Measurements from ENCODE around the gene TCEA2. TPM values are rescaled to one million over a fixed set of nuclear protein-coding genes. Genes with fewer than 3 reads are reported as not detected.

TCEA2 gene
- total and polyA plus RNA-seq, 2 of the 13 experiments (the other 11 are each of a cell fraction or from before 2014, with no cell fraction given) = 28.1 to 33.7 TPM

- TF ChIP-seq ZGPAT (CRISPR knock-in tag; IDR thresholded peaks at IDR 0.05) (peak; percentile 89; the same call in 1 of the 2 replicates), PTBP1 (IDR thresholded peaks at IDR 0.05; ENCODE audit: low read depth, low read length, poor library complexity, severe bottlenecking) (peak; percentile 82), ARNT (IDR thresholded peaks at IDR 0.05) (no peak), TBX3 (IDR thresholded peaks at IDR 0.05; ENCODE audit: borderline replicate concordance) (no peak), SCMH1 (CRISPR knock-in tag; IDR thresholded peaks at IDR 0.05; ENCODE audit: borderline replicate concordance) (no peak), NCOA1 (CRISPR knock-in tag; IDR thresholded peaks at IDR 0.05) (peak; percentile 95), ZNF800 (CRISPR knock-in tag; IDR thresholded peaks at IDR 0.05) (peak; percentile 72; the same call in 1 of the 2 replicates), ZNF790 (CRISPR knock-in tag; IDR thresholded peaks at IDR 0.05; ENCODE audit: borderline replicate concordance) (no peak), IRX3 (CRISPR knock-in tag; IDR thresholded peaks at IDR 0.05; ENCODE audit: borderline replicate concordance, low read depth) (no peak), ZNF432 (CRISPR knock-in tag; IDR thresholded peaks at IDR 0.05; ENCODE audit: borderline replicate concordance) (no peak), HOXA7 (CRISPR knock-in tag; IDR thresholded peaks at IDR 0.05) (no peak), ZNF788 (CRISPR knock-in tag; IDR thresholded peaks at IDR 0.05; ENCODE audit: borderline replicate concordance) (peak; percentile 94; the same call in 1 of the 2 replicates), HMG20B (CRISPR knock-in tag; conservative IDR thresholded peaks at IDR 0.05) (peak; percentile 40), ZNF256 (CRISPR knock-in tag; conservative IDR thresholded peaks at IDR 0.05) (no peak; the same call in 1 of the 2 replicates), ONECUT2 (CRISPR knock-in tag; IDR thresholded peaks at IDR 0.05) (peak; percentile 12), CCAR2 (optimal IDR thresholded peaks at IDR 0.05; ENCODE audit: low read depth, low read length) (no peak), ZNF724P (CRISPR knock-in tag; IDR thresholded peaks at IDR 0.05; ENCODE audit: borderline replicate concordance) (peak; percentile 38; the same call in 1 of the 2 replicates), MXD4 (CRISPR knock-in tag; IDR thresholded peaks at IDR 0.05) (peak; percentile 75), ZUFSP (CRISPR knock-in tag; IDR thresholded peaks at IDR 0.05; ENCODE audit: borderline replicate concordance) (no peak), ZNF33B (CRISPR knock-in tag; IDR thresholded peaks at IDR 0.05) (peak; percentile 29; the same call in 1 of the 2 replicates), HOXA3 (CRISPR knock-in tag; IDR thresholded peaks at IDR 0.05) (peak; percentile 68), ZFYVE20 (CRISPR knock-in tag; IDR thresholded peaks at IDR 0.05; ENCODE audit: borderline replicate concordance, low read depth) (no peak), ZNF883 (CRISPR knock-in tag; IDR thresholded peaks at IDR 0.05; ENCODE audit: not compliant biosample characterization) (peak; percentile 78)
Observed at GRCh38 chr20:64035933-64036345, 27.1 kb upstream of the TCEA2 start, which contains the start of gene C20orf204 (continued).
